IMR-90 (cell line): ENCODE data around the gene RAB27B. TPM values are rescaled to one million over a fixed set of nuclear protein-coding genes. Genes with fewer than 3 reads are reported as not detected.

Experiments used
- ATAC-seq: fragments of 200-7000 bp; cut with Tn5 transposase; 2 replicates; pipeline ENCODE4 v1.9.1; 2020; ENCODE audit warnings: low read depth, mild to moderate bottlenecking, moderate library complexity
- BruUV-seq: library from RNA; stranded (reverse); fragments of 400-500 nt; replicated peaks from 2 replicates; lab custom pipeline; 2021; lab: Mats Ljungman, UMichigan
- CTCF ChIA-PET: fragments of 300-600 bp; formaldehyde crosslinking; extraction: SDS; loops from one replicate; lab custom pipeline; 2021; ENCODE audit warnings: antibody characterized with exemption; lab: Yijun Ruan, JAX
- POLR2A ChIA-PET: fragments of 300-600 bp; sonication (Branson Sonifier 250); formaldehyde crosslinking; loops from one replicate; lab custom pipeline; 2022; ENCODE audit warnings: antibody characterized with exemption; ENCODE audit not compliant: unreplicated experiment; lab: Charles Lee
- DNase-seq: peaks from one replicate; pipeline ENCODE4 v3.0.0; 2013
- H2AFZ ChIP-seq: replicated peaks from 2 replicates; pipeline ENCODE3; 2013; ENCODE audit warnings: low read length, mild to moderate bottlenecking; ENCODE audit not compliant: poor library complexity
- H2AK5ac ChIP-seq: 2 replicates; pipeline ENCODE4 v1.6.1; 2013; ENCODE audit warnings: low read depth, low read length, inconsistent platforms
- H2AK9ac ChIP-seq: replicated peaks from 2 replicates; pipeline ENCODE3; 2013; ENCODE audit warnings: mild to moderate bottlenecking, low read depth, low read length, moderate library complexity; ENCODE audit not compliant: poor library complexity
- H2BK120ac ChIP-seq: 2 replicates; pipeline ENCODE4 v1.6.1; 2013; ENCODE audit warnings: low read depth, low read length, inconsistent platforms
- H2BK15ac ChIP-seq: 3 replicates; pipeline ENCODE4 v1.6.1; 2013; ENCODE audit warnings: low read depth, low read length, inconsistent platforms
- H2BK20ac ChIP-seq: 2 replicates; pipeline ENCODE4 v1.6.1; 2013; ENCODE audit warnings: low read depth, mild to moderate bottlenecking, inconsistent platforms, low read length, moderate library complexity
- H2BK5ac ChIP-seq: 2 replicates; pipeline ENCODE4 v1.6.1; 2013; ENCODE audit warnings: mild to moderate bottlenecking, low read depth, low read length, inconsistent platforms; ENCODE audit not compliant: poor library complexity, severe bottlenecking
- H3K14ac ChIP-seq: replicated peaks from 2 replicates; pipeline ENCODE4 v1.6.1; 2013; ENCODE audit warnings: low read depth, low read length, inconsistent platforms
- H3K18ac ChIP-seq: 2 replicates; pipeline ENCODE4 v1.6.1; 2013; ENCODE audit warnings: low read depth, low read length, control low read depth
- H3K23ac ChIP-seq: 2 replicates; pipeline ENCODE4 v1.6.1; 2013; ENCODE audit warnings: low read depth, low read length, inconsistent platforms
- H3K27ac ChIP-seq: 2 replicates; pipeline ENCODE4 v1.5.1; 2013; ENCODE audit warnings: mild to moderate bottlenecking, control low read depth, low read length; ENCODE audit not compliant: insufficient read depth
- H3K27me3 ChIP-seq: 2 replicates; pipeline ENCODE4 v1.6.1; 2013; ENCODE audit warnings: low read length; ENCODE audit not compliant: control insufficient read depth, insufficient read depth
- H3K36me3 ChIP-seq: 2 replicates; pipeline ENCODE4 v1.6.1; 2013; ENCODE audit warnings: low read length, mixed read lengths; ENCODE audit not compliant: control insufficient read depth, insufficient read depth
- H3K4ac ChIP-seq: 2 replicates; pipeline ENCODE4 v1.6.1; 2013; ENCODE audit warnings: low read depth, low read length, inconsistent platforms
- H3K4me1 ChIP-seq: 2 replicates; pipeline ENCODE4 v1.6.1; 2013; ENCODE audit warnings: low read length, mixed read lengths; ENCODE audit not compliant: control insufficient read depth, insufficient read depth
- H3K4me2 ChIP-seq: 2 replicates; pipeline ENCODE4 v1.6.1; 2013; ENCODE audit warnings: low read depth, mild to moderate bottlenecking, control low read depth, low read length, moderate library complexity
- H3K4me3 ChIP-seq: 2 replicates; pipeline ENCODE4 v1.5.1; 2013; ENCODE audit warnings: low read depth, mild to moderate bottlenecking, control low read depth, low read length, moderate library complexity; ENCODE audit not compliant: insufficient read depth
- H3K56ac ChIP-seq: 2 replicates; pipeline ENCODE4 v1.6.1; 2013; ENCODE audit warnings: low read length, inconsistent platforms; ENCODE audit not compliant: insufficient read depth; ENCODE audit errors: extremely low read depth
- H3K79me1 ChIP-seq, 2 experiments: 2 replicates each; pipeline ENCODE4 v1.6.1; 2013; ENCODE audit warnings: low read length in 2 of 2, inconsistent platforms in 1 of 2, low read depth in 1 of 2
- H3K9ac ChIP-seq: 2 replicates; pipeline ENCODE4 v1.6.1; 2013; ENCODE audit warnings: low read depth, low read length, control low read depth
- H3K9me1 ChIP-seq: 2 replicates; pipeline ENCODE4 v1.6.1; 2013; ENCODE audit warnings: low read length, inconsistent platforms; ENCODE audit not compliant: insufficient read depth
- H3K9me3 ChIP-seq: 2 replicates; pipeline ENCODE4 v1.6.1; 2013; ENCODE audit warnings: low read length; ENCODE audit not compliant: control insufficient read depth, insufficient read depth
- H4K20me1 ChIP-seq: 2 replicates; pipeline ENCODE4 v1.6.1; 2013; ENCODE audit warnings: low read length, inconsistent platforms; ENCODE audit not compliant: insufficient read depth
- H4K5ac ChIP-seq: 2 replicates; pipeline ENCODE4 v1.6.1; 2013; ENCODE audit warnings: mild to moderate bottlenecking, low read depth, low read length, control low read depth
- H4K8ac ChIP-seq, 2 experiments: 2 replicates each; pipeline ENCODE4 v1.6.1; 2013; ENCODE audit warnings: low read depth in 2 of 2, low read length in 2 of 2, control low read depth in 1 of 2, inconsistent platforms in 1 of 2
- H4K91ac ChIP-seq: 2 replicates; pipeline ENCODE4 v1.6.1; 2013; ENCODE audit warnings: low read depth, low read length, inconsistent platforms; ENCODE audit not compliant: insufficient read depth
- BHLHE40 ChIP-seq: fragments of 150-350 bp; IDR thresholded peaks from 2 replicates; pipeline ENCODE4 v1.6.1; 2016; ENCODE audit warnings: mild to moderate bottlenecking, low read depth, low read length
- CEBPB ChIP-seq: IDR thresholded peaks from 2 replicates; pipeline ENCODE4 v1.6.1; 2012; ENCODE audit warnings: low read depth, low read length, improper control_type of control experiment
- CHD1 ChIP-seq: IDR thresholded peaks from 2 replicates; pipeline ENCODE4 v1.6.1; 2012; ENCODE audit warnings: low read depth, low read length, improper control_type of control experiment
- FOS ChIP-seq: fragments of 150-350 bp; IDR thresholded peaks from 2 replicates; pipeline ENCODE4 v1.6.1; 2016; ENCODE audit warnings: low read depth, low read length
- MAFK ChIP-seq: IDR thresholded peaks from 2 replicates; pipeline ENCODE4 v1.6.1; 2012; ENCODE audit warnings: low read depth, low read length, improper control_type of control experiment
- MAZ ChIP-seq: IDR thresholded peaks from 2 replicates; pipeline ENCODE4 v1.6.1; 2012; ENCODE audit warnings: low read depth, mild to moderate bottlenecking, low read length, improper control_type of control experiment, moderate library complexity, borderline replicate concordance
- MXI1 ChIP-seq: IDR thresholded peaks from 2 replicates; pipeline ENCODE4 v1.6.1; 2012; ENCODE audit warnings: low read depth, mild to moderate bottlenecking, low read length, moderate library complexity, borderline replicate concordance
- NFE2L2 ChIP-seq: fragments of 150-350 bp; IDR thresholded peaks from 2 replicates; pipeline ENCODE4 v1.6.1; 2016; ENCODE audit warnings: low read depth, mild to moderate bottlenecking, low read length
- POLR2A ChIP-seq: IDR thresholded peaks from 2 replicates; pipeline ENCODE4 v1.6.1; 2012; ENCODE audit warnings: mild to moderate bottlenecking, low read depth, low read length
- RAD21 ChIP-seq: IDR thresholded peaks from 2 replicates; pipeline ENCODE4 v1.6.1; 2012; ENCODE audit warnings: low read length, improper control_type of control experiment
- RCOR1 ChIP-seq: IDR thresholded peaks from 2 replicates; pipeline ENCODE4 v1.6.1; 2012; ENCODE audit warnings: mild to moderate bottlenecking, low read length, improper control_type of control experiment; ENCODE audit not compliant: insufficient replicate concordance
- RFX5 ChIP-seq: IDR thresholded peaks from 2 replicates; pipeline ENCODE4 v1.8.0; 2012; ENCODE audit warnings: low read depth, mild to moderate bottlenecking, low read length, moderate library complexity
- SMC3 ChIP-seq: fragments of 150-350 bp; IDR thresholded peaks from 2 replicates; pipeline ENCODE4 v1.6.1; 2016; ENCODE audit warnings: low read depth, mild to moderate bottlenecking, antibody characterized with exemption, low read length, moderate library complexity
- WGBS, 2 experiments: methylation state at CpG; one replicate each; pipeline versions ENCODE4 v1.1.5 to v1.1.7; 2013; ENCODE audit warnings: missing lambda C conversion rate in 2 of 2; ENCODE audit not compliant: insufficient read length in 1 of 2; ENCODE audit errors: extremely low coverage in 2 of 2; 5-methylcytosine and 5-hydroxymethylcytosine counted together
- dilution Hi-C: fragments of 300-500 bp; cut with HindIII; formaldehyde crosslinking; loops from one replicate; pipeline ENCODE4 v1.14.3; 2018; ENCODE audit warnings: low sequenced_read_pairs; ENCODE audit not compliant: unreplicated experiment
- in situ Hi-C: fragments of 300-500 bp; cut with MboI; formaldehyde crosslinking; loops from 3 replicates; pipeline ENCODE4 v1.14.3; 2019; ENCODE audit warnings: low sequenced_read_pairs, inconsistent platforms, mixed read lengths
- intact Hi-C: fragments of 100-400 bp; cut with micrococcal nuclease; formaldehyde crosslinking; loops from 2 replicates; pipeline ENCODE4 v1.10.0; 2022
- polyA plus RNA-seq, 3 experiments: library from polyadenylated mRNA; depleted of rRNA; stranded (reverse); fragments of >200 nt; gene quantifications; 2 replicates each; pipeline ENCODE4 v1.2.3, GENCODE V29; 2012; ENCODE audit warnings: low replicate concordance in 1 of 3
- total RNA-seq: library from RNA; depleted of rRNA; stranded (reverse); fragments of >200 nt; gene quantifications from 2 replicates; pipeline ENCODE4 v1.2.3, GENCODE V29; 2012
- TF ChIP-seq, protein P1 (sequence below): fragments of 150-350 bp; IDR thresholded peaks from 2 replicates; pipeline ENCODE4 v1.6.1; 2017; ENCODE audit warnings: mild to moderate bottlenecking, antibody characterized with exemption, low read length, low read depth
- TF ChIP-seq, protein P2 (sequence below): conservative IDR thresholded peaks from 2 replicates; pipeline ENCODE4 v1.5.1; 2012; ENCODE audit warnings: mild to moderate bottlenecking, low read depth, low read length, improper control_type of control experiment
- TF ChIP-seq, protein P3 (sequence below): fragments of 150-350 bp; IDR thresholded peaks from 2 replicates; pipeline ENCODE4 v1.6.1; 2016; ENCODE audit warnings: low read depth, mild to moderate bottlenecking, low read length, moderate library complexity, borderline replicate concordance

Gene RAB27B
- total and polyA plus RNA-seq, 2 of the 4 experiments (the other 2 are of a cell fraction): 0.24 to 1.3 TPM

DNA sequence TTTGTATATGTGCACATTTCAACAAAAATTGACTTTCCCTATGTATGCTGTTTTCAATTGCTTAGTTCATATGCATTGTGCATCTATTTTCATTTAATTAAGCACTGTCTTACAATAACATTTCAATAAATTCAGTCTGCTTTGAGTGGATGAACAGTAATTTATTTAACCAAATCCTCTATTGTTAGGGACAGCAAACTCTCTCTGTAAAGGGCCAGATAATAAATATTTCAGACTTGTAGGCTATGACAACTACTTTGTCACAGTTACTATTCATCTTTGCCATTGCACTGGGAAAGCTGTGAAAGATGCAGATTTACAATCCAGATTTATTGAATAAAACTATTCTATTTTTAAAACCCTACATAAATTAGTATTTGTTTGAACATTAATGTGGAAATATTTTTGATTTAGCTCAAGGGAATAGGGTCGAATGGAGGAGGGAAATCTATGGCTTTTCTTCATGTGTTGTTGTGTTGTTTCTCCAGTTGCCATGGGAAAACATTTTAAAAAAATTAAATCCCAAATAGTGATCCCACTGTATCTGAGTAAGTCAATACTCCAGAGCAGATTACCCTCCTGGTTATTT is 14.2 kb upstream of the RAB27B start:
- no peak overlapping the region for H3K27ac ChIP-seq
- H3K36me3 ChIP-seq: no peaks in the 10 kb centered on the region
- H3K18ac ChIP-seq: no peak overlapping the region
- H3K79me1 ChIP-seq: no peaks in the 10 kb centered on the region
- DNase-seq (no peak), ATAC-seq (no peak)
- peaks cover 2% of the 10 kb centered on the region; the same call in 1 of the 2 replicates for H3K9me1 ChIP-seq
- no peaks in the 10 kb centered on the region for H3K9me3 ChIP-seq
- no peak overlapping the region for H3K9ac ChIP-seq
- TF ChIP-seq FOS (no peak), SMC3 (no peak), RAD21 (no peak), POLR2A (no peak), MAZ (no peak), CHD1 (no peak), RCOR1 (no peak), RFX5 (no peak), BHLHE40 (no peak), CEBPB (no peak), MAFK (no peak), NFE2L2 (no peak), MXI1 (no peak)
- TF ChIP-seq, protein P1, sequence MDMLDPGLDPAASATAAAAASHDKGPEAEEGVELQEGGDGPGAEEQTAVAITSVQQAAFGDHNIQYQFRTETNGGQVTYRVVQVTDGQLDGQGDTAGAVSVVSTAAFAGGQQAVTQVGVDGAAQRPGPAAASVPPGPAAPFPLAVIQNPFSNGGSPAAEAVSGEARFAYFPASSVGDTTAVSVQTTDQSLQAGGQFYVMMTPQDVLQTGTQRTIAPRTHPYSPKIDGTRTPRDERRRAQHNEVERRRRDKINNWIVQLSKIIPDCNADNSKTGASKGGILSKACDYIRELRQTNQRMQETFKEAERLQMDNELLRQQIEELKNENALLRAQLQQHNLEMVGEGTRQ: no peak
- TF ChIP-seq, protein P2, sequence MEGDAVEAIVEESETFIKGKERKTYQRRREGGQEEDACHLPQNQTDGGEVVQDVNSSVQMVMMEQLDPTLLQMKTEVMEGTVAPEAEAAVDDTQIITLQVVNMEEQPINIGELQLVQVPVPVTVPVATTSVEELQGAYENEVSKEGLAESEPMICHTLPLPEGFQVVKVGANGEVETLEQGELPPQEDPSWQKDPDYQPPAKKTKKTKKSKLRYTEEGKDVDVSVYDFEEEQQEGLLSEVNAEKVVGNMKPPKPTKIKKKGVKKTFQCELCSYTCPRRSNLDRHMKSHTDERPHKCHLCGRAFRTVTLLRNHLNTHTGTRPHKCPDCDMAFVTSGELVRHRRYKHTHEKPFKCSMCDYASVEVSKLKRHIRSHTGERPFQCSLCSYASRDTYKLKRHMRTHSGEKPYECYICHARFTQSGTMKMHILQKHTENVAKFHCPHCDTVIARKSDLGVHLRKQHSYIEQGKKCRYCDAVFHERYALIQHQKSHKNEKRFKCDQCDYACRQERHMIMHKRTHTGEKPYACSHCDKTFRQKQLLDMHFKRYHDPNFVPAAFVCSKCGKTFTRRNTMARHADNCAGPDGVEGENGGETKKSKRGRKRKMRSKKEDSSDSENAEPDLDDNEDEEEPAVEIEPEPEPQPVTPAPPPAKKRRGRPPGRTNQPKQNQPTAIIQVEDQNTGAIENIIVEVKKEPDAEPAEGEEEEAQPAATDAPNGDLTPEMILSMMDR: no peak
- TF ChIP-seq, protein P3, sequence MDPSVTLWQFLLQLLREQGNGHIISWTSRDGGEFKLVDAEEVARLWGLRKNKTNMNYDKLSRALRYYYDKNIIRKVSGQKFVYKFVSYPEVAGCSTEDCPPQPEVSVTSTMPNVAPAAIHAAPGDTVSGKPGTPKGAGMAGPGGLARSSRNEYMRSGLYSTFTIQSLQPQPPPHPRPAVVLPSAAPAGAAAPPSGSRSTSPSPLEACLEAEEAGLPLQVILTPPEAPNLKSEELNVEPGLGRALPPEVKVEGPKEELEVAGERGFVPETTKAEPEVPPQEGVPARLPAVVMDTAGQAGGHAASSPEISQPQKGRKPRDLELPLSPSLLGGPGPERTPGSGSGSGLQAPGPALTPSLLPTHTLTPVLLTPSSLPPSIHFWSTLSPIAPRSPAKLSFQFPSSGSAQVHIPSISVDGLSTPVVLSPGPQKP: no peak
- no peak overlapping the region for H2BK5ac ChIP-seq
- no peak overlapping the region for H3K56ac ChIP-seq
- H3K23ac ChIP-seq: no peak overlapping the region
- H2AFZ ChIP-seq: no peak overlapping the region
- H3K4me3 ChIP-seq: no peak overlapping the region
- no peak overlapping the region for H2BK20ac ChIP-seq
- H2AK5ac ChIP-seq: no peak overlapping the region
- no TSS peak for BruUV-seq
- no peak overlapping the region for H2BK15ac ChIP-seq
- no peak overlapping the region for H3K4me2 ChIP-seq
- no peaks in the 10 kb centered on the region for H4K20me1 ChIP-seq
- dilution Hi-C loops: no loop called here
- in situ Hi-C loops: no loop called here
- ChIA-PET POLR2A (no interaction called here), CTCF (no interaction called here)
- no peak overlapping the region for H2BK120ac ChIP-seq
- H3K14ac ChIP-seq: no peak overlapping the region
- no CpG with 5 or more reads among the region's 1 CpG for WGBS, 2 experiments
- H4K5ac ChIP-seq: no peak overlapping the region
- no peaks in the 10 kb centered on the region for H3K27me3 ChIP-seq
- intact Hi-C loops: no loop called here
- H3K4ac ChIP-seq: no peak overlapping the region
- H2AK9ac ChIP-seq: no peak overlapping the region
- no peaks in the 10 kb centered on the region for H3K4me1 ChIP-seq
- H4K8ac ChIP-seq: no peak overlapping the region
- no peak overlapping the region for H4K91ac ChIP-seq
